ENCODE results near the gene CUEDC2.
A peak's percentile ranks its signal among the peaks of the same experiment; 100 is the strongest.

The CUEDC2 gene

GRCh38 chr10:102424145-102424544 is 8.2 kb downstream of the CUEDC2 start:
- no peak for DNase-seq

DNA sequence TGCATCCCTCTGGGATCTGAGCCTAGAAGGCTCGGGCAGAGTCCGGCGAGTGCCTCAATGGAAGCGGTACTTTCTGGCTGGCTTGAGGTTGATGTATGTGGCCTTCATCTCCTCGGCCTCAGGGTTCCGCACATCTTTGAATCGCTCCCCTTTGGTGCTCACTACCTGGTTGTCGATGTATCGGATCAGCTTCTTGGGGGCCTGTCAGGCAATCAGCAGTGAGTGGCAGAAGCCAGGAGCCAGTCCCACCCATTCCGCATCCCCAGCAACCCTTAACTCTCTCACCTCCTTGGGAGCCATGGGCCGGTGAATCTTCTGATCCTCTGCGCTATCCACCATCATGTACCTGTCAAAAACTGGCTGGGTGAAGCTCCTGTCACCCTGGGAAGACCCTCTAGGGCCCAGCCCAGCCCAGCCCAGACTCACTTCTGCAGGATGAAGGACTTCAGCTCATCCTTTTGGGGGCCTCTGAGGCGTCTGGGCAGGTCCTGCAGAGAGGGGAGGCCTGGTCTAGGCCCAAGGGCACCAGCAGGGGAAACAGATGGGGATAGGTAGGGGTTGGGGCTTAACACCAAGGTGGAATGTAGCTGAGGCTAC is 8.9 kb downstream of the CUEDC2 start:
- no peak for DNase-seq

DNA sequence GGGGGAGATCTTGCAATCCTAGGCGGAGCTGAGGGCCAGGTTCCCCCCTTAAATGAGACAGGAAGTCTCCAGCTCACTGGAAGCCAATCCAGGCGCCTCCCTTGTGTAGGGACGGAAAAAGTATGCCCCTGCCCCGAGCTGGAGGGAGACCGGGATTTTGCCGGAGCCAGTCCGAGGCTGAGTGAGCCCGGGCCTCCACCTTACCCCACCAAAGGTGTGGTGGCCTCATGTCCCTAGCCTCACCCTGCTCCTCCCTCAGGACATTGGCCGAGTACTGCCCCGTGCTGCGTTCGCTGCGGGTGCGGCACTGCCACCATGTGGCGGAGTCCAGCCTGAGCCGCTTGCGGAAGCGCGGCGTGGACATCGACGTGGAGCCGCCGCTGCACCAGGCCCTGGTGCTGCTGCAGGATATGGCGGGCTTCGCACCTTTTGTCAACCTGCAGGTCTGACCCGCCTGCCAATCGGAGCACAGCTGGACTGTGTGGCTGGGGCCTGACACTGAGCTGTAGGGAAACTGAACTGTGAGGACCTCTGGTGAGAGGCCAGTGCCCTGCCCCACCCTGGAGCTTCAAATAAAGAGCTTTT is 9.7 kb downstream of the CUEDC2 start:
- peak; percentile 68 for DNase-seq

- no peak for DNase-seq
These were observed 10.4 kb downstream of the CUEDC2 start for GRCh38 chr10:102421757-102422512.

DNA sequence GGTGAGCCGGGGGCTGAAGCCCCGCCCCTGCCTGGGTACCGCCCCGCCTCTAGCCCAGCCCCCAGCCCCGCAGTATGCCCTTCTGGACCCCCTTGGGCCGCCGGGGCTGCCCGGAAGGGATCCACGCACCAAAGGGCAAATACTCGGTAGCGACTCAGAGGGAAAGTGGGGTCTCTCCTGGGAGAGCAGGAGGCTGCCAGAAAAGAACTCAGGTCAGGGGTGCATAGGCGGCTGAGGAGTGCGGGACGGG is 10.9 kb downstream of the CUEDC2 start:
- no peak for DNase-seq

GRCh38 chr10:102420714-102421506 is 11.5 kb downstream of the CUEDC2 start, which contains the start of gene FBXL15:
Gene FBXL15, plus strand, starts transcription at chr10:102420836. Its CDS starts 294 bp downstream, at chr10:102421130.
- DNase-seq = peak; percentile 94

- DNase-seq = no peak
These were observed 12.1 kb downstream of the CUEDC2 start for GRCh38 chr10:102420181-102420713.

DNA sequence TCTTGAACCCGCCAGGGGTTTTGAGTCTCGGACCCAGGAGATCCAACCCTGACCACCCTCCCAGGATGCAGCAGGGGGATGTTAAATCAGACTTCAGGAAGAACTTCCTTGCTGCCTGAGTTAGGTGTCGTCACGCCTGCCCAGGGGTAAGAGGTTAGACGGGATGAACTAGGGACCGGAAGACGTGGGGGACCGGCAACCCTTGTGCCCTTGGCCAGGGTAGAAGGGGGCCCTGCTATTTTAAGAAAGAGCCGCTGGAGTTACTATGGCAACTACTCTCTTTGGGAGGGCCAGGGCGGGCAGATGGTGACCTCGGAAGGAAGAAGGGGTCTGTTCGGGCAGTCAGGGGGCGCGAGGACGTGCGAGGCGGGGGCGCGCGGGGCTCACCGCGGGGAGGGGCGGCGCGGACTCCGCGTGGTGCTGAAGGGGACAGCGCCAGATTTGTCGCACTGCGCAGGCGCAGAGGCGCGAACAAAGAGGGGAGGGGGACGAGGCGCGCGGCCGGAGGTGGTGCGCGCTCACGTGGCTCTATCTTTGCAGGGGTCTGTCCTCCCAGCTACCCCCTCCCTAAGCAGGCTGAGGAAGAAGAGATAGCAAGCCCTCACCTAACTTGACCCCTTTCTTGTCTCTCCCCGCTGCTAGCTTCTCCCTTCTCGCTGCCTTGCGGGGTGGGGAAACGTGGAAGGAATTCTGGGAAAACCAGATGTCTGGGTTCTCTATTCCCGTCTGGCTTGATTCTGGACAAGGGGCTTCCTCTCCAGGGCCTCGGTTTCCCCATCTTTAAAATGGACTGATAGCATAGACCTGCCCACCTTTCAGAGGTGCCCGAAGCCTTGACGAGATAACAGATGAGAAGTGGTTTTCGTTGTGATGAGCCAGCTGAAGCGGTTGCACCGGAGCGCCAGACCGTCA is 12.8 kb downstream of the CUEDC2 start:
- DNase-seq = peak; percentile 46

DNA sequence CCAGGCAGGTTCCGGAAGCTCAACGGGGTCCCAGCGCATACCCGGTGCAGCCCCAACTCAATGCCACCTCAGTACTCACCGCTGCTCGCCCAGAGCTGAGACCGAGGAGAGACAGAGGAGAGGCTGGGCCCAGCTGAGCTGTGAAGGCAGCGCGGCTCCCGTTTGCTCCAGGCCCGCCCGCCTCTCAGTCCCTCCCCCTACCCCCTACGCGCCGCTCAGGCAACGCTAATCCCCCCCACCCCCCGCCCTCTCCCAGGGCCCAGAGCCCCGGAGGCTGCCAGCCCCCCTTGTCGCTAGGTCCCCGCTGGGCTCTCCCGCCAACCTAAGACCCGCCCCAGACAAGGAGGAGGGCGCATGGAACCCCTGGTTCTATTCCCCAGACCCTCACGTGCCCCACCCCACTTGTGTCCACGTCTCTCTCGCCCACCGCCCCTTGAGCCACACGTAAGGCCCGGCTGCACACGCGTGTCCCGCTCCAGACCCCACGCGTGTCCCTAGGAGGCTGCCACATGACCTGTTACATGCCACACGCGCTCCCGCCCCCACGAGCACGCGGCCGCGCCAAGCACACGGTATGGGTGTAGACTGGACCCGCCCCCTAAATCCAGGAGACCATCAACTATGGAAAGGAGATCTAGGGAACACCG is 13.6 kb downstream of the CUEDC2 start, which contains the start of gene PSD:
PSD (minus strand) TSS at position 164 of the 647 bp plus-strand sequence. CDS start 1,747 bp downstream, outside the sequence.
- no peak for DNase-seq

DNA sequence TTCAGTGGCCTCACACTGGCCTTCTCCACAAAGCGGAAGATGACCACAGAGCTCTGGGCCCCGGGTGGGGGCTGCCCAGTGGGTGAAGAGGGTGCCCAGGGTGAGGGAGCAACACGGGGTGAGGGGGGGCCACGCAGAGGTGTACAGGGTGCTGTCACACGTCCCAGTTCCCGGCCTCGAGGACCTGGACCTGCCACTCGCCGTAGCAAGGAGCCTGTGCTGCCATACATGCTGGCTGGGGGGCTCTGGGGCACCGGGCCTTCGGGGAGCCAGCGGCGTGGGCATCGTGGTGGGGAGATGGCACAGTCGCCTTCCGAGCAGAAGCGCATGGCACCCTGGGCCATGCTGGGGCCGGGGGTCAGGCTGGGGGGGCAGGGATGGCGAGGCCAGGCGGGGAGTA is 15.7 kb downstream of the CUEDC2 start:
- no peak for DNase-seq

GRCh38 chr10:102416283-102416682 is 16.1 kb downstream of the CUEDC2 start:
- no peak for DNase-seq

GRCh38 chr10:102414749-102415148 is 17.6 kb downstream of the CUEDC2 start:
- no peak for DNase-seq

- DNase-seq = no peak
These were observed 18.4 kb downstream of the CUEDC2 start for GRCh38 chr10:102413806-102414561.

- DNase-seq = peak; percentile 57
These were observed 19.2 kb downstream of the CUEDC2 start for GRCh38 chr10:102413053-102413705.

- no peak for DNase-seq
These were observed 20.1 kb downstream of the CUEDC2 start for GRCh38 chr10:102412293-102412692.

GRCh38 chr10:102411341-102412255 is 20.8 kb downstream of the CUEDC2 start:
- no peak for DNase-seq

GRCh38 chr10:102410429-102411073 is 21.8 kb downstream of the CUEDC2 start:
- peak; percentile 53 for DNase-seq

DNA sequence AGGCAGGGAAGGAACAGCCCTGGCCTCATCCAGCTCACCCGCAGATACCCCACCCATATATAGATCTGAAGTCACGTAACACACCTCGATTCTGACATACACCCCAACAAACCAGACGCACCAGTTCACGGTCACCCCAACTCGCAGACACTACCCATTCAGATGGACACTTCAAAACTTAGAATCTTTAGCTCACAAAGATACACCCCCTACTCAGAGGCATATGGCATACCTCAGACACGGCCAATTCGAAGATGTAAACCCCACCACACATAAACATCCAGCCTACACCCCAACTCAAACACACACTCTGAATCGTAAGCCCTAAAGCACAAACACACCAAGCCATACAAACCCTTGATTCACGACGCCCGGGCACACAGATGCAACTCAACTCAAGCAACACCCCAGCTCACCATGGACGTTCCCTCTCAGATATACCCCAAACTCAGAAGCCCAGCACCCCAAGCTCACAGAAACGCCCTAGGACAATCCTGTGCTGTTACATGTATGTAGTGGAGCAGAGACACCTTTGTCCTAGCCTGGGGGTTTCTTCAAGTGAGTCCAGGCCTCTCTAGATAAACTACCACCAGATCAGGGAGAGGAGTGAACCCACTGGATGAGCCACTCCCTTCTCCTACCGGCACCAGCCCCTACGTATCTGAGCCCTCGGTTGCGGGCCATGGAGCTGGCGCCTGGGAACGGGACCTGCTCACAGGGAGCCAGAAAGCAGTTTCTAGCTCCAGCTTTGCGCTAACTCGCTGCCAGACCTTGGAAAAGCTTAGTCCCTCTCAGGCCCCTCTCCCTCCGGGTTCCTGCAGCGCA is 22.6 kb downstream of the CUEDC2 start:
- DNase-seq = no peak
